MCF 10A (cell line): ENCODE measurements around the gene RAB27B. TPM values are rescaled to one million over a fixed set of nuclear protein-coding genes. Genes with fewer than 3 reads are reported as not detected.

Source experiments
- BruUV-seq: library from RNA; stranded (reverse); fragments of 400-500 nt; replicated peaks from 2 replicates; lab custom pipeline; 2021; lab: Mats Ljungman, UMichigan
- CTCF ChIA-PET: fragments of 300-600 bp; sonication (Branson Sonifier 250); formaldehyde crosslinking; extraction: SDS; loops from one replicate; lab custom pipeline; 2021; ENCODE audit warnings: antibody characterized with exemption, inconsistent platforms; lab: Yijun Ruan, JAX
- POLR2A ChIA-PET: fragments of 300-600, 350-650 bp; sonication (Branson Sonifier 250); formaldehyde crosslinking; extraction: SDS; loops from one replicate; lab custom pipeline; 2020; ENCODE audit warnings: antibody characterized with exemption, inconsistent platforms; lab: Yijun Ruan, JAX
- DNase-seq: peaks from one replicate; pipeline ENCODE4 v3.0.0-alpha.2; 2018; ENCODE audit not compliant: unreplicated experiment
- H3K27ac Mint-ChIP-seq: one replicate; pipeline ENCODE4 v1.8.0; 2022; ENCODE audit warnings: mild to moderate bottlenecking, low read depth, mixed read lengths; ENCODE audit not compliant: unreplicated experiment
- H3K27me3 Mint-ChIP-seq: one replicate; pipeline ENCODE4 v1.8.0; 2022; ENCODE audit warnings: mixed read lengths; ENCODE audit not compliant: insufficient read depth, unreplicated experiment
- H3K36me3 Mint-ChIP-seq: one replicate; pipeline ENCODE4 v1.8.0; 2022; ENCODE audit warnings: mild to moderate bottlenecking, moderate library complexity, mixed read lengths; ENCODE audit not compliant: insufficient read depth, unreplicated experiment
- H3K4me1 Mint-ChIP-seq: one replicate; pipeline ENCODE4 v1.8.0; 2022; ENCODE audit warnings: mixed read lengths; ENCODE audit not compliant: insufficient read depth, unreplicated experiment
- H3K4me3 Mint-ChIP-seq: one replicate; pipeline ENCODE4 v1.8.0; 2022; ENCODE audit warnings: mild to moderate bottlenecking, moderate library complexity, mixed read lengths; ENCODE audit not compliant: unreplicated experiment
- H3K9me3 Mint-ChIP-seq: one replicate; pipeline ENCODE4 v1.8.0; 2022; ENCODE audit warnings: mixed read lengths; ENCODE audit not compliant: unreplicated experiment
- intact Hi-C: fragments of 100-400 bp; cut with micrococcal nuclease; formaldehyde crosslinking; loops from 2 replicates; pipeline ENCODE4 v1.14.1; 2022
- total RNA-seq: library from RNA; stranded (reverse); gene quantifications from 2 replicates; pipeline ENCODE4 v1.2.3, GENCODE V29; 2022
- TF ChIP-seq, protein P1 (sequence below): fragments of 200-600 bp; IDR thresholded peaks from one replicate; pipeline ENCODE4 v1.8.0; 2022; ENCODE audit warnings: antibody characterized with exemption, mild to moderate bottlenecking; ENCODE audit not compliant: unreplicated experiment

RAB27B gene
- total RNA-seq, 1 experiment from 2014 or later, result 32.2 TPM

DNA sequence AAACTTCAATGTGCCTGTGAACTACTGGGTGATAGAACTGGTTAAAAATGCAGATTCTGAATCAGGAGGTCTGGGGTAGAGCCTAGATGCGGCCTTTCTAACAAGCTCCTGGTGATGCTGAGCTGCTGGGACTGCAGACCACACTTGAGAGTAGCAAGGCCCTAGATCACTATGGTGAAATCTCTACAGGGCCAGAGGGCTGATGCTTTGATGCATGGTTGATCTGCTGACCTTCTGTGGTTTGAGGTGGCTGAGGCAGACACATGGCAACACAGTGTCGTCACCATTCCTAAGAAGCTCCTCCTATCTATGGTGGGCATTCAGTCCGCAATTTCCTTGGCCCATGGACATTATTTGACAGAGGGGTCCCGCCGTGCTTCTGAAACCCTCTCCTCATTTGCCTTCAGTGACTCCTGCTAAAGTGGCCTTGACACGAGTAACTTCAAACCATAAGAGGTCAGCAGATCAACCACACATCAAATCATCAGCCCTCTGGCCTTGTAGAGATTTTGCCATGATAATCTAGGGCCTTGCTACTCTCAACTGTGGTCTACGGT is 111.2 kb downstream of the RAB27B start:
- no peaks in the 10 kb centered on the region for H3K4me1 Mint-ChIP-seq
- BruUV-seq, result no TSS peak
- no peaks in the 10 kb centered on the region for H3K27me3 Mint-ChIP-seq
- intact Hi-C loops, result no loop called here
- no peak overlapping the region for H3K27ac Mint-ChIP-seq
- CTCF ChIA-PET, result interaction anchor here (0.5 to 1.8 kb wide), 6 partner anchors 11 to 494 kb away, joined by 3 to 7 read pairs (median 4); no protein-coding TSS in a partner anchor
- H3K36me3 Mint-ChIP-seq, result no peaks in the 10 kb centered on the region
- no peak for DNase-seq
- no peak overlapping the region for H3K4me3 Mint-ChIP-seq
- TF ChIP-seq, protein P1, sequence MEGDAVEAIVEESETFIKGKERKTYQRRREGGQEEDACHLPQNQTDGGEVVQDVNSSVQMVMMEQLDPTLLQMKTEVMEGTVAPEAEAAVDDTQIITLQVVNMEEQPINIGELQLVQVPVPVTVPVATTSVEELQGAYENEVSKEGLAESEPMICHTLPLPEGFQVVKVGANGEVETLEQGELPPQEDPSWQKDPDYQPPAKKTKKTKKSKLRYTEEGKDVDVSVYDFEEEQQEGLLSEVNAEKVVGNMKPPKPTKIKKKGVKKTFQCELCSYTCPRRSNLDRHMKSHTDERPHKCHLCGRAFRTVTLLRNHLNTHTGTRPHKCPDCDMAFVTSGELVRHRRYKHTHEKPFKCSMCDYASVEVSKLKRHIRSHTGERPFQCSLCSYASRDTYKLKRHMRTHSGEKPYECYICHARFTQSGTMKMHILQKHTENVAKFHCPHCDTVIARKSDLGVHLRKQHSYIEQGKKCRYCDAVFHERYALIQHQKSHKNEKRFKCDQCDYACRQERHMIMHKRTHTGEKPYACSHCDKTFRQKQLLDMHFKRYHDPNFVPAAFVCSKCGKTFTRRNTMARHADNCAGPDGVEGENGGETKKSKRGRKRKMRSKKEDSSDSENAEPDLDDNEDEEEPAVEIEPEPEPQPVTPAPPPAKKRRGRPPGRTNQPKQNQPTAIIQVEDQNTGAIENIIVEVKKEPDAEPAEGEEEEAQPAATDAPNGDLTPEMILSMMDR, result no peak
- POLR2A ChIA-PET, result interaction anchor here (0.8 kb wide), 1 partner anchor 383 kb away, joined by 5 read pairs; no protein-coding TSS in a partner anchor
- no peaks in the 10 kb centered on the region for H3K9me3 Mint-ChIP-seq

- no peak overlapping the region for H3K4me3 Mint-ChIP-seq
- no peaks in the 10 kb centered on the region for H3K36me3 Mint-ChIP-seq
Observed at GRCh38 chr18:54942144-54942543, 113.9 kb downstream of the RAB27B start.

GRCh38 chr18:54942569-54942968 is 114.3 kb downstream of the RAB27B start:
- intact Hi-C loops, result no loop called here
- H3K4me3 Mint-ChIP-seq, result no peak overlapping the region
- ChIA-PET POLR2A (no interaction called here), CTCF (no interaction called here)
- H3K4me1 Mint-ChIP-seq, result peaks cover 9% of the 10 kb centered on the region
- H3K9me3 Mint-ChIP-seq, result no peaks in the 10 kb centered on the region
- H3K36me3 Mint-ChIP-seq, result no peaks in the 10 kb centered on the region
- DNase-seq, result no peak
- BruUV-seq, result no TSS peak
- H3K27ac Mint-ChIP-seq, result no peak overlapping the region
- H3K27me3 Mint-ChIP-seq, result no peaks in the 10 kb centered on the region
- TF ChIP-seq, protein P1, result no peak

More at GRCh38 chr18:54942144-54942543, 113.9 kb downstream of the RAB27B start:
- ChIA-PET CTCF (no interaction called here), POLR2A (no interaction called here)
- no peaks in the 10 kb centered on the region for H3K27me3 Mint-ChIP-seq
- BruUV-seq, result no TSS peak
- no peaks in the 10 kb centered on the region for H3K9me3 Mint-ChIP-seq
- no peak for DNase-seq
- intact Hi-C loops, result no loop called here
- TF ChIP-seq, protein P1, result no peak
- H3K27ac Mint-ChIP-seq, result no peak overlapping the region
- H3K4me1 Mint-ChIP-seq, result peaks cover 9% of the 10 kb centered on the region

Other genes with a start within 250 kb of the RAB27B start
- gene DYNAP, start 237.2 kb upstream of the RAB27B start, total RNA-seq, result 0.59 and 0.86 TPM in 2 replicates
- gene CCDC68, start 131.0 kb downstream of the RAB27B start, total RNA-seq, result 3.3 TPM in 2 replicates